Mucosa of descending colon (tissue), 3 donors: Measurements from ENCODE around the gene SIX5. TPM values are rescaled to one million over a fixed set of nuclear protein-coding genes. Genes with fewer than 3 reads are reported as not detected.
A peak's percentile ranks its signal among the peaks of the same experiment; 100 is the strongest.
"Not testable (repeated sequence)": the region's sequence is repeated elsewhere in the genome, so short reads cannot be mapped to it uniquely, and the experiment has no call there.

Experiments used
- ATAC-seq: fragments of 200-7000 bp; cut with Tn5 transposase; one replicate; pipeline ENCODE4 v1.9.1; 2020; ENCODE audit warnings: mild to moderate bottlenecking, moderate library complexity
- DNase-seq, 3 donors: peaks; one replicate each; pipeline ENCODE4 v3.0.0-alpha.2; 2020
- H3K36me3 ChIP-seq: fragments of 200-600 bp; one replicate; pipeline ENCODE4 v1.8.0; 2021; ENCODE audit warnings: low read depth, mild to moderate bottlenecking
- H3K4me1 ChIP-seq: fragments of 200-600 bp; one replicate; pipeline ENCODE4 v1.8.0; 2021; ENCODE audit warnings: low read depth, mild to moderate bottlenecking
- H3K4me3 ChIP-seq: fragments of 200-600 bp; one replicate; pipeline ENCODE4 v1.8.0; 2021; ENCODE audit warnings: mild to moderate bottlenecking
- H3K9me3 ChIP-seq: fragments of 200-600 bp; one replicate; pipeline ENCODE4 v1.8.0; 2021; ENCODE audit warnings: mild to moderate bottlenecking
- intact Hi-C, 2 donors: fragments of 100-400 bp; cut with DNase I in 1 of 2; cut with micrococcal nuclease in 1 of 2; formaldehyde crosslinking; loops; one replicate each; pipeline versions ENCODE4 v1.11.0 to v1.11.1; 2022; cut with DNase I, micrococcal nuclease
- total RNA-seq, 3 donors: library from RNA; stranded (reverse); fragmentation: NEBNext Ultra II Directional in 2 of 3; extraction: Animal tissue kit (Norgen Biotek cat#: 25700) in 2 of 3; gene quantifications; one replicate each; pipeline versions ENCODE4 v1.2.1 to v1.2.4, GENCODE V29; 2021 to 2023
- TF ChIP-seq, protein P1 (sequence below): fragments of 200-600 bp; IDR thresholded peaks from one replicate; pipeline ENCODE4 v1.8.0; 2022; ENCODE audit warnings: antibody characterized with exemption, mild to moderate bottlenecking
- donor health status: DM: no; HTN: no; CAD: no; lungs with moderate emphysema.
- donor health status: DM: no; HTN: no; CAD: no.
- donor health status: DM: no; HTN: yes; CAD: no.

SIX5 gene
- total RNA-seq, 3 donors from 2014 or later, result 9.6 to 35.6 (median 11.1) TPM

DNA sequence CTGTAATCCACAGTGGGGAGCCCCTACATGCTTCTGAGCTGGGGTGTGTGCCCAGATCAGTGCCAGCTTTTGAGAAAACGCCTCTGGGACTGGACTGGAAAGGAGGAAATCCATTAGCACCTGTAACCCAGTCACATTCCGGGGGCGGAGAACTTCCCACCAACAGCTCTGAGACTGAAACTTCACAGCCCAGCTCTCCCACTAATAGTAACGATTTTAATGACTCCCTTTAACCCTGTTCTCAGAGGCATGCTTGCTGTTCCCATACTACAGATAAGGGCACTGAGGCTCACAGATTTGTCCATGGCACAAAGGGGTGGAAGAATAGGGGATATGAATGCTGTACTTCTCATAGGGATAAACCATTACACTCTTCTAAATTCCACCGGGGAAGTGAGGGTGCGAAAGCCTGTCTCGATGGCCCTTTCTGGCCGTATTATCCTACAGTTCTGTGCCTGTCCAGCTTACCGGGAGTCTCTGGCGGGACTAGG, 39.2 kb downstream of the SIX5 start:
- peak overlapping the region; percentile 57 for H3K4me3 ChIP-seq
- H3K4me1 ChIP-seq, result peaks cover 19% of the 10 kb centered on the region
- intact Hi-C loops, result no loop called here
- ATAC-seq, result peak; percentile 22
- DNase-seq, result no peak
- no peaks in the 10 kb centered on the region for H3K9me3 ChIP-seq
- H3K36me3 ChIP-seq, result no peaks in the 10 kb centered on the region
- TF ChIP-seq, protein P1, sequence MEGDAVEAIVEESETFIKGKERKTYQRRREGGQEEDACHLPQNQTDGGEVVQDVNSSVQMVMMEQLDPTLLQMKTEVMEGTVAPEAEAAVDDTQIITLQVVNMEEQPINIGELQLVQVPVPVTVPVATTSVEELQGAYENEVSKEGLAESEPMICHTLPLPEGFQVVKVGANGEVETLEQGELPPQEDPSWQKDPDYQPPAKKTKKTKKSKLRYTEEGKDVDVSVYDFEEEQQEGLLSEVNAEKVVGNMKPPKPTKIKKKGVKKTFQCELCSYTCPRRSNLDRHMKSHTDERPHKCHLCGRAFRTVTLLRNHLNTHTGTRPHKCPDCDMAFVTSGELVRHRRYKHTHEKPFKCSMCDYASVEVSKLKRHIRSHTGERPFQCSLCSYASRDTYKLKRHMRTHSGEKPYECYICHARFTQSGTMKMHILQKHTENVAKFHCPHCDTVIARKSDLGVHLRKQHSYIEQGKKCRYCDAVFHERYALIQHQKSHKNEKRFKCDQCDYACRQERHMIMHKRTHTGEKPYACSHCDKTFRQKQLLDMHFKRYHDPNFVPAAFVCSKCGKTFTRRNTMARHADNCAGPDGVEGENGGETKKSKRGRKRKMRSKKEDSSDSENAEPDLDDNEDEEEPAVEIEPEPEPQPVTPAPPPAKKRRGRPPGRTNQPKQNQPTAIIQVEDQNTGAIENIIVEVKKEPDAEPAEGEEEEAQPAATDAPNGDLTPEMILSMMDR, result no peak

DNA sequence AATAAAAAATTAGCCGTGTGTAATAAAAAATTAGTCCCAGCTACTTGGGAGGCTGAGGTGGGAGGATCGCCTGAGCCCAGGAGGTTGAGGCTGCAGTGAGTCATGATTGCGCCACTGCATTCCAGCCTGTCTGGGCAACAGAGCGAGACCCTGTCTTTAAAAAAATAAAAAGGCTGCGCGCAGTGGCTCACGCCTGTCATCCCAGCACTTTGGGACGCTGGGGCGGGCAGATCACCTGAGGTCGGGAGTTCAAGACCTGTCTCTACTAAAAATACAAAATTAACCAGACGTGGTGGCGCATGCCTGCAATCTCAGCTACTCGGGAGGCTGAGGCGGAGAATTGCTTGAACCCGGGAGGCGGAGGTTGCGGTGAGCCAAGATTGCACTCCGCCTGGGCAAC, 40.4 kb downstream of the SIX5 start:
- ATAC-seq, H3K36me3 ChIP-seq, H3K9me3 ChIP-seq, H3K4me3 ChIP-seq, intact Hi-C loops: not testable (repeated sequence)
- peak in 1 of 3 donors; percentile 29 for DNase-seq
- H3K4me1 ChIP-seq, result peaks cover 19% of the 10 kb centered on the region

DNA sequence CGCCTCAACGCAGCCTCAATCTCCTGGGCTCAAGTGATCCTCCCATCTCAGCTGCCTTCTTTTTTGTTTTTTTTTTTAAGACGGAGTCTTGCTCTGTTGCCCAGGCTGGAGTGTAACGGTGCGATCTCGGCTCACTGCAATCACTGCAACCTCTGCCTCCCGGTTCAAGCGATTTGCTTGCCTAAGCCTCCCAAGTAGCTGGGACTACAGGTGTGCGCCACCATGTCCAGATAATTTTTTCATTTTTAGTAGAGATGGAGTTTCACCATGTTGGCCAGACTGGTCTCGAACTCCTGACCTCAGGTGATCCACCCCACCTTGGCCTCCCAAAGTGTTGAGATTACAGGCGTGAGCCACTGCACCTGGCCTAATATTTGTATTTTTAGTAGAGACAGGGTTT, 49.0 kb downstream of the SIX5 start:
- H3K4me3 ChIP-seq, H3K9me3 ChIP-seq, DNase-seq, H3K36me3 ChIP-seq, intact Hi-C loops, ATAC-seq: not testable (repeated sequence)
- peaks cover 26% of the 10 kb centered on the region for H3K4me1 ChIP-seq

DNA sequence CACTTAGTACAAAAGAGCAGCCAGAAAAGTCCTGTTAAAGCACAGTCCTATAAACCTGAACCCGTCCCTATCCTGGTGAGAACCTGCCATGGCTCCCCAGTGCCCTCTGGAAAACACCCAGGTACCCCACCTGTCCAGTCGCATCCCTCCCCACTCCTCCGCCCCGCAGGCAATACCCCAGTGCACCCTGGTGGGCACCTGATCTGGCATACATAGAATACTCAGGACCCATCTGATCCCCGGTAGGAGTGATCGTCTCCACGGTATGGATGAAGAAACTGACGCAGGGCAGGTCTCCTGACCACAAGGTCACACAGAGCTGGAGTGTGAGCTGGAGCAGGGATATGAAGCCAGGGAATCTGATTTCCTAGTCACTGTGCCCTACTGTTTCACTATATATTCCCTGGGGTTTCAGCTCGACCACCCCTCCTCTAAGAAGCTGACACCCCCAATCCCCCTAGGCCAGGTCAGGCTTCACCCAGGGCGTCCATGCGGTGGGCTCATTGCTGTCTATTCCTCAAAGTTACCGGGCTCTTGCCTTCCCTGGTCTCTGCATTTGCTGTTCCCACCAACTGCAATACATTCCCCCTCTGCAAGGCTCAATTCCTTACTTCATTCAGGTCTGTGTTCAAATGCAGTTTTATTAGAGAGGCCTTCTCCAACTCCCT, 50.9 kb downstream of the SIX5 start:
- H3K9me3 ChIP-seq, result no peaks in the 10 kb centered on the region
- DNase-seq, result no peak
- intact Hi-C loops, result no loop called here
- ATAC-seq, result no peak
- H3K4me3 ChIP-seq, result no peak overlapping the region
- TF ChIP-seq, protein P1, result no peak
- H3K36me3 ChIP-seq, result peaks cover 5% of the 10 kb centered on the region
- peaks cover 26% of the 10 kb centered on the region for H3K4me1 ChIP-seq

DNA sequence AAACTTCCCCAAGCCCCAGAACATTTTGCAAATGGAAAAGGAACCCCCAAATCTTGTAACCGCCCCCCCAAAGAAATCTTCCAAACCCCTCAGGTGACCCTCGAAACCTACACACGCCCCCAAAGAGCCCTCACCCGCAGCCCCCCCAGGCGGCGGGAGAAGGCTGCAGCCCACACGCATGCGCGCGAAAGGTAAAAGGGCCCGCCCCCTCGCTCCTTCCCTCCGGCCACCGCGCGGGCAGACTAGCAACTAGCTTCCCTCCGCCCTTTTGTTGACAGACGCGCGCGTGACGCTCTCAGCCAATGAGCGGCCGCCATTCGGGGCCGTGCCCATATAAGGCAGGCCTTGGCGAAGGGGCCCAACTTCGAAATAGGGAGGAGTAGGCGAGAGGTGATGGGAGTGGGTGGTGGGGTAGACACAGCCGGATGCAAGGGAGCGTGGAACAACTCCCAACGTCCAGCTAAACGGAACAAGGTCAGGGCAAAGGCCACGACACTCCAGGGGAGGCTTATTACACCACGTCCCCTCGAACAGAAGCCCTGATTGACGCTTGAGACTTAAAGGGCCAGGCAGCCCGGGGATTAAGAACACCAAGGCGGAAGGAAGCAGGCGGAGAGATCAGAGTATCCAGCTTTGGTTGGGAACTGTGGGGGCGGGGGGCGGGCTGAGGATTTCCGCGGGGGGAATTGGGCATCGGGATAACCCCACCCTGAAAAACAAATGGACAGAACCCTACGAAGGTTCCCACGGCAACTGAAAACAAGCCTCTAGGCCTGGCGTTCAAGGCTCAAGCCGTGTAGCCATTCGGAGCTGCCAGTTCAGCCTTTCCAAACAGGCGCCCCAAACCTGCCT, 51.7 kb downstream of the SIX5 start:
- Histone ChIP-seq H3K36me3 (peaks cover 5% of the 10 kb centered on the region), H3K9me3 (no peaks in the 10 kb centered on the region), H3K4me1 (peaks cover 26% of the 10 kb centered on the region), H3K4me3 (peak overlapping the region; percentile 27)
- TF ChIP-seq, protein P1, result no peak
- ATAC-seq (peak; percentile 90), DNase-seq (peak; percentile 98 to 99 (median 99))
- intact Hi-C loops, result no loop called here

DNA sequence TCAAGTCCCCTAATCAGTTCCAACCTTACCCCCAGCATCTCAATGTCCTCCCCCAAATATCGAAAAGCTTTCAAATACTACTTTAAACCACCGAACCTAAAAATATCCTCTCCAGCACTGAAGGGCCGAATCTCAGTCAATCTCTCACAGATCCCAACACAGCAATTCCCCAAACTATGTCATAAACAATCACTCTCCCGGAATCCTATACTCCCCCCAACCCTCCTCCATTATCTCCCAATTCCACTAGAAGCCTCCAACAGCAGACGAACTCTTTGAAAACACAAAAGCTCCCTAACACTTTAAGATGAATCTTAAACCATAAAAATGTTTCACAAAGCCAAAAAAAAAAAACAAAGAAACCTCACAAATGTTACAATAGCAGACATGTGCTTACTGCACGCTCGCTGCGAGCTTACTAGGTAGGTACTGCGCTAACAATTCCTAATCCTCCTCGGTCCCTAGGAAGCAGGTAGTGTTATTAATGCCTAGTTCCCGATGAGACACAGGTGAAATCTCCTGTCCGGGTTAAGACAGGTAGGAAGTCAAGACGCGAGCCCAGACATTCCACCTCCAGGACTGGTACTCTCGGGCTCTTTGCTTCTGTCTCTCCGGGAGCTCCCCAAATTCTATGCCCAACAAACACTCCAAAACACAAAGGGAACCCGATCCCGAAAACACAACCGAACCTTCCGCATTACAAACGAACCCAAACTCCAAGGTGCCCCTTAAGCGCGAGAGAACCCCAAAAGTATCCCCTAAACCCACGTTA, 52.5 kb downstream of the SIX5 start:
- DNase-seq, result peak in 1 of 3 donors; percentile 71
- Histone ChIP-seq H3K4me1 (peaks cover 18% of the 10 kb centered on the region), H3K36me3 (peaks cover 7% of the 10 kb centered on the region), H3K9me3 (no peaks in the 10 kb centered on the region), H3K4me3 (peak overlapping the region; percentile 27)
- TF ChIP-seq, protein P1, result no peak
- intact Hi-C loops, result no loop called here
- peak; percentile 4 for ATAC-seq
